ENCODE measurements around the gene NTRK3. TPM values are rescaled to one million over a fixed set of nuclear protein-coding genes. Genes with fewer than 3 reads are reported as not detected.

NTRK3 gene
- total RNA-seq, 1 donor from 2014 or later = 6.4 TPM

DNA sequence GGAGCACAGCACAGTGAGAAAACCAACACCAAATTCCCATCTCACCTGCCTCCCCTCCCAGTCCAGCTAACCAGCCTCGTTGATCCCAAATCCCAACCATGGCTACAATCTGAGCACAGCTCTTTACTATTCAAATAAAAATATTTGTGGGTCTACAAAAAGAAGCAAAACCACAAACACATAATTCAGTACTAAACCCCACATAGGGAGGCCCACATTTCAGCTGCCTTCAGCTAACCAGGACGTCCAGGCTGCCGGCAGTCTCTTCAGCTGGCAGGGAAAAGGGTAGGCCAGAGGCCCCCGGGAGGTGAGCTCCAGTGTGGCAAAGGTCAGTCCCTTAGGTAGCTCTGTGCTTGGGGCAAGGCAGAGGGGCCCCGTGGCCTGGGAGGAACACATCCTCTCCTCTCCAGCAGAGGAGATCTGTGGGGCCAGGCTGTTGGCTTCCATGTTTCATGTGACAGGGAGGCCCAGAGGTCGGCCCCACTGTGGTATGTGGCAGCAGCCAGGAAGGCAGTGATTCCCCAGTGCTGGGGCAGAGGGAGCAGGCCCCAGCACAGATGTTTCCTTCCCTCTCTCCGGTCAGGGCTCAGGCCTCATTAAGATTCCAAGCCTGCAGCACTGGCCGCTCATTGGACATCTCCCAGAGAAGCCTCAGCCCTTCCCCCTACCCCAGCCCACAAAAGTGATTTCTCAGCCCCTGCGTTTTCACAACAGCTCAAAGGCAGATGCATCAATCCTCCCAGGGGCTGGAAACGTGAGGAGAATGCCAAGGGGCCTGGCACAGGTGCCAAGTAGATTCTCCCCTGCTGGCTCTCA, 381.4 kb downstream of the NTRK3 start:
- Mint-ChIP-seq H3K36me3 (ENCODE audit: low read depth, unreplicated experiment) (no peaks in the 10 kb centered on the region), H3K27ac (ENCODE audit: unreplicated experiment) (no peak overlapping the region), H3K4me1 (ENCODE audit: unreplicated experiment) (peaks cover 2% of the 10 kb centered on the region), H3K27me3 (ENCODE audit: unreplicated experiment) (no peaks in the 10 kb centered on the region), H3K4me3 (ENCODE audit: unreplicated experiment) (no peak overlapping the region), H3K9me3 (ENCODE audit: unreplicated experiment) (no peaks in the 10 kb centered on the region)
- TF ChIP-seq, protein P1, sequence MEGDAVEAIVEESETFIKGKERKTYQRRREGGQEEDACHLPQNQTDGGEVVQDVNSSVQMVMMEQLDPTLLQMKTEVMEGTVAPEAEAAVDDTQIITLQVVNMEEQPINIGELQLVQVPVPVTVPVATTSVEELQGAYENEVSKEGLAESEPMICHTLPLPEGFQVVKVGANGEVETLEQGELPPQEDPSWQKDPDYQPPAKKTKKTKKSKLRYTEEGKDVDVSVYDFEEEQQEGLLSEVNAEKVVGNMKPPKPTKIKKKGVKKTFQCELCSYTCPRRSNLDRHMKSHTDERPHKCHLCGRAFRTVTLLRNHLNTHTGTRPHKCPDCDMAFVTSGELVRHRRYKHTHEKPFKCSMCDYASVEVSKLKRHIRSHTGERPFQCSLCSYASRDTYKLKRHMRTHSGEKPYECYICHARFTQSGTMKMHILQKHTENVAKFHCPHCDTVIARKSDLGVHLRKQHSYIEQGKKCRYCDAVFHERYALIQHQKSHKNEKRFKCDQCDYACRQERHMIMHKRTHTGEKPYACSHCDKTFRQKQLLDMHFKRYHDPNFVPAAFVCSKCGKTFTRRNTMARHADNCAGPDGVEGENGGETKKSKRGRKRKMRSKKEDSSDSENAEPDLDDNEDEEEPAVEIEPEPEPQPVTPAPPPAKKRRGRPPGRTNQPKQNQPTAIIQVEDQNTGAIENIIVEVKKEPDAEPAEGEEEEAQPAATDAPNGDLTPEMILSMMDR (IDR thresholded peaks at IDR 0.05; ENCODE audit: unreplicated experiment) = no peak
- peak; percentile 7 for DNase-seq (ENCODE audit: low spot score)

DNA sequence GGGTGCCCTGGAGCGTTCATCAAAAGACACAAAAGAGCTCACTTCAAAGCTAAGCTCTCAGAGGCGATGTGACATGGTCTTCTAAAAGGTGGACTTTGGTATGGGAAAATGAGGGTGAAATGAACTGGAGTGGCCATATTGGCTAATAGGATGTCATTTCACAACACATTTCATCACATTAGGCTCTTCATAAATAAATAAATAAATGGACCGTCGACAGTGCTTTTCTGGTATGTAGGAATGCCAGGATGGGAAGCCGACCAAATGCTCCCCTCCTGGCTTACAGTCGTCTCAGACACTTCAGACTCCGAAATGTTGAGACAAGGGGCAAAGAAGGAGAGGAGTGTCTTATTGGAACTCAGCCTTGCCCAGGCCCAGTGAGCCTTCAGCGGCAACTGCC, 383.0 kb downstream of the NTRK3 start:
- H3K36me3 Mint-ChIP-seq (ENCODE audit: low read depth, unreplicated experiment) = no peaks in the 10 kb centered on the region
- TF ChIP-seq, protein P1 (IDR thresholded peaks at IDR 0.05; ENCODE audit: unreplicated experiment) = no peak
- H3K4me3 Mint-ChIP-seq (ENCODE audit: unreplicated experiment) = no peak overlapping the region
- H3K27ac Mint-ChIP-seq (ENCODE audit: unreplicated experiment) = no peak overlapping the region
- H3K27me3 Mint-ChIP-seq (ENCODE audit: unreplicated experiment) = no peaks in the 10 kb centered on the region
- no peak for DNase-seq (ENCODE audit: low spot score)
- H3K9me3 Mint-ChIP-seq (ENCODE audit: unreplicated experiment) = no peaks in the 10 kb centered on the region
- H3K4me1 Mint-ChIP-seq (ENCODE audit: unreplicated experiment) = peaks cover 2% of the 10 kb centered on the region

DNA sequence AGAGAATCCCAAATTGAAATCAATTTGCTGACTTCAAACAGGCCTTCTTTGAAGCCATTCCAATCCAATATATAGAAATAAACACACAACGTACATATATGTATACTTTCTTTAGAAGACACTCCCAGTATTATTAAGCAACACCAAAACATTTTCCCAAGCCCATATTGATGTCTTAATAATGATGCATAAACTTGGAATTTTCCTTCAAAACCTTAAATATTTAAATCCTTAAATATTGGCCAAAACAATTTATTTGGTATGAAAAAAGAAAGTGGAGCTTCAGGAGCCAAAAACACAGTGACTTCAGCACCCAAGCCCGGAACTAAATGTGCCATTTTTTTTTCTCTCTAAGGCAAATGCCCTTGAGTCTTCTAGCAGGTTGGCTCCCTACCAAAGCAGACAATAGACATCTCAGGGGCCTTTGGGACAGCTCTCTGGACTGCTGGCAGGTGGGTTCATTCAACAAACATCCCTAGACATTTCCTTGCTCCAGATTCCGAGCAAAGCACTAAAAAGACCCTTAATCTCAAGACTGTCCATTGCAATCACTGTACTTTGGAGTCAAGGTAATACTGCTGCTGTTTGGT, 384.7 kb downstream of the NTRK3 start:
- no peaks in the 10 kb centered on the region for H3K36me3 Mint-ChIP-seq (ENCODE audit: low read depth, unreplicated experiment)
- H3K4me1 Mint-ChIP-seq (ENCODE audit: unreplicated experiment) = peaks cover 2% of the 10 kb centered on the region
- H3K27ac Mint-ChIP-seq (ENCODE audit: unreplicated experiment) = no peak overlapping the region
- no peak for DNase-seq (ENCODE audit: low spot score)
- no peaks in the 10 kb centered on the region for H3K27me3 Mint-ChIP-seq (ENCODE audit: unreplicated experiment)
- no peak overlapping the region for H3K4me3 Mint-ChIP-seq (ENCODE audit: unreplicated experiment)
- TF ChIP-seq, protein P1 (IDR thresholded peaks at IDR 0.05; ENCODE audit: unreplicated experiment) = no peak
- H3K9me3 Mint-ChIP-seq (ENCODE audit: unreplicated experiment) = no peaks in the 10 kb centered on the region

DNA sequence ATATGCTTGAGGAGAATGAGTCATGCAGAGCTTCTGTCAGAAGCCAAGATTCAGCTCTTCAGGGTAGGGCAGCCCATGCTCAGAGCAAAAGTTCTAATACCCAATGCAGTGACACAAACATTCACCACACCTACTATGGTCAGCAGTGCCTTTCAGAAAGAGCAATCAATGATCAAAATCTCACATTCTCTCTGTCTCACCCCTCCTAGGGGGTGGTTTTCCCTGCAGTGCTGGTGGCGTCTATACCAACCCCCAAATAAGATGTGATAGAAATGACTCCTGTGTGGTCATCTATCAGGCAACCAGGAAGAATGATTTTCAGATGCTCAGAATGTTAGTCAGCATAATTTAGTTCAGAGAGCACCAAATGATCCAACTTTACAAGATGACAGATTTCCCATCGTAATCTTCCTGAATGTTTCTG, 385.3 kb downstream of the NTRK3 start:
- H3K4me3 Mint-ChIP-seq (ENCODE audit: unreplicated experiment) = no peak overlapping the region
- H3K36me3 Mint-ChIP-seq (ENCODE audit: low read depth, unreplicated experiment) = no peaks in the 10 kb centered on the region
- no peak for DNase-seq (ENCODE audit: low spot score)
- no peaks in the 10 kb centered on the region for H3K9me3 Mint-ChIP-seq (ENCODE audit: unreplicated experiment)
- H3K4me1 Mint-ChIP-seq (ENCODE audit: unreplicated experiment) = peaks cover 2% of the 10 kb centered on the region
- TF ChIP-seq, protein P1 (IDR thresholded peaks at IDR 0.05; ENCODE audit: unreplicated experiment) = no peak
- H3K27ac Mint-ChIP-seq (ENCODE audit: unreplicated experiment) = no peak overlapping the region
- H3K27me3 Mint-ChIP-seq (ENCODE audit: unreplicated experiment) = no peaks in the 10 kb centered on the region

DNA sequence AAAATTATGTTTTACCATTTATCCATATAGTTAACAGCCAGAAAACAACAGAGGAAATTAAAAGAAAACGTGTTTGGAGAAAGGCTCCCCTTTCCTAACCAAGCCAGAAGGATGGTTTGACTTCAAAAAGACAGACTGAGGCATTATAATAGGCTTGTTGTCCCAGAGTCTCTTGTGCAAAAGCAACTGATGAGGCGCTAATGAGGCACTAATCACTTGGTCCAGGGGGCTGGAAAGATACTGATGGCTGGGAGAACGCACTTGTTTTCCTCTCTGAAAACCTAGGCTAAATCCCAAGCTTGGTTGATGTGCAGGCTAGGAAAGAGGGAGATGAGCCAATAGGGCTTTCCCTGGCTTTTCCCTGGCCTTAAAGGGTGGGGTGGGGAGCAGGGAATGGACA, 389.6 kb downstream of the NTRK3 start:
- no peak overlapping the region for H3K27ac Mint-ChIP-seq (ENCODE audit: unreplicated experiment)
- TF ChIP-seq, protein P1 (IDR thresholded peaks at IDR 0.05; ENCODE audit: unreplicated experiment) = no peak
- H3K36me3 Mint-ChIP-seq (ENCODE audit: low read depth, unreplicated experiment) = no peaks in the 10 kb centered on the region
- no peaks in the 10 kb centered on the region for H3K9me3 Mint-ChIP-seq (ENCODE audit: unreplicated experiment)
- DNase-seq (ENCODE audit: low spot score) = no peak
- H3K4me3 Mint-ChIP-seq (ENCODE audit: unreplicated experiment) = no peak overlapping the region
- H3K4me1 Mint-ChIP-seq (ENCODE audit: unreplicated experiment) = no peaks in the 10 kb centered on the region
- H3K27me3 Mint-ChIP-seq (ENCODE audit: unreplicated experiment) = no peaks in the 10 kb centered on the region

All from endothelial cell (in vitro differentiated cells).